Transverse colon (tissue), 4 donors: ENCODE data around the gene ZNF576. TPM values are rescaled to one million over a fixed set of nuclear protein-coding genes. Genes with fewer than 3 reads are reported as not detected.
"Not testable (repeated sequence)": the region's sequence is repeated elsewhere in the genome, so short reads cannot be mapped to it uniquely, and the experiment has no call there.

Experiments
- DNase-seq: peaks from one replicate; pipeline ENCODE4 v3.0.0-alpha.2; 2019
- H3K27ac ChIP-seq, 4 donors: fragments of 200-600 bp; sonication (generic); 2 replicates each; pipeline ENCODE4 v1.5.1; 2016 to 2018; ENCODE audit warnings: inconsistent platforms in 4 of 4
- H3K27me3 ChIP-seq: fragments of 200-600 bp; sonication (generic); 2 replicates; pipeline ENCODE4 v1.5.1; 2017; ENCODE audit warnings: inconsistent platforms
- H3K36me3 ChIP-seq, 4 donors: fragments of 200-600 bp; sonication (generic); 2 replicates each; pipeline ENCODE4 v1.5.1; 2017 to 2019; ENCODE audit warnings: inconsistent platforms in 4 of 4
- H3K4me1 ChIP-seq, 4 donors: fragments of 200-600 bp; sonication (generic); 2 replicates each; pipeline ENCODE4 v1.5.1; 2017 to 2020; ENCODE audit warnings: inconsistent platforms in 4 of 4
- H3K4me3 ChIP-seq, 4 donors: fragments of 200-600 bp; sonication (generic); 1 replicate in 1 of 4; 2 replicates in 3 of 4; pipeline versions ENCODE4 v1.5.1 to v1.6.1; 2017 to 2019; ENCODE audit warnings: inconsistent platforms in 4 of 4
- H3K9me3 ChIP-seq, 2 donors: fragments of 200-600 bp; sonication (generic); 2 replicates each; pipeline ENCODE4 v1.5.1; 2017 to 2019; ENCODE audit warnings: inconsistent platforms in 2 of 2
- CTCF ChIP-seq, 5 experiments: fragments of 200-600 bp in 3 of 5; fragments of 450-650 bp in 2 of 5; sonication (generic) in 3 of 5; IDR thresholded peaks; 1 replicate in 2 of 5; 2 replicates in 3 of 5; pipeline ENCODE4 v1.5.1; 2016 to 2017; ENCODE audit warnings: antibody characterized with exemption in 5 of 5, inconsistent platforms in 3 of 5, mild to moderate bottlenecking in 2 of 5, moderate library complexity in 1 of 5
- EP300 ChIP-seq: sonication (generic); formaldehyde crosslinking; IDR thresholded peaks from one replicate; pipeline ENCODE4 v1.6.1; 2017; ENCODE audit warnings: antibody characterized with exemption, low read depth
- POLR2A ChIP-seq: fragments of 450-650 bp; IDR thresholded peaks from one replicate; pipeline ENCODE4 v1.6.1; 2016; ENCODE audit warnings: antibody characterized with exemption, mild to moderate bottlenecking, moderate library complexity
- POLR2AphosphoS5 ChIP-seq, 3 donors: sonication (generic); formaldehyde crosslinking; IDR thresholded peaks; one replicate each; pipeline ENCODE4 v1.6.1; 2016; ENCODE audit warnings: antibody characterized with exemption in 3 of 3
- WGBS, 2 donors: methylation state at CpG; one replicate each; pipeline ENCODE4 v1.1.5; 2018; ENCODE audit warnings: low coverage in 1 of 2; 5-methylcytosine and 5-hydroxymethylcytosine counted together
- in situ Hi-C, 4 donors: fragments of 200-750 bp; cut with MboI; loops; one replicate each; pipeline versions ENCODE4 v1.15.0 to v1.15.1; 2017; ENCODE audit warnings: low sequenced_read_pairs in 3 of 4, low pct_ligation_motif_present in 1 of 4, low pct_unique_long_range_greater_than_20kb in 1 of 4
- intact Hi-C: fragments of 100-400 bp; cut with DNase I; formaldehyde crosslinking; loops from one replicate; pipeline ENCODE4 v1.15.1; 2023; ENCODE audit warnings: low total_unique reads
- total RNA-seq, 4 donors: library from RNA; depleted of rRNA; stranded (reverse); fragments of >200 nt; gene quantifications; one replicate each; pipeline ENCODE4 v1.1.0, GENCODE V29; 2016

Gene ZNF576
- total RNA-seq, 4 donors from 2014 or later = 3.7 to 11.9 (median 9.8) TPM

GRCh38 chr19:43634506-43634871 lies 38.1 kb downstream of the ZNF576 start:
- in situ Hi-C loops = no loop called here
- no peak for TF ChIP-seq EP300
- TF ChIP-seq POLR2A = no peak
- TF ChIP-seq POLR2AphosphoS5 (IDR thresholded peaks at IDR 0.05) = no peak
- no peak for TF ChIP-seq CTCF (IDR thresholded peaks at IDR 0.05)
- H3K4me1 ChIP-seq = peaks cover 0 to 5% (median 2%) of the 10 kb centered on the region in 4 donors
- peaks cover 37% of the 10 kb centered on the region for H3K27me3 ChIP-seq
- H3K27ac ChIP-seq = peak overlapping the region in 2 of 4 donors; percentile 29 to 35
- DNase-seq = no peak
- H3K36me3 ChIP-seq = no peaks in the 10 kb centered on the region
- 66% methylated on average over 5 of the region's 5 CpGs; no CpG with 5 or more reads in 1 of the 2 donors for WGBS, 2 donors
- H3K9me3 ChIP-seq = no peaks in the 10 kb centered on the region
- intact Hi-C loops = no loop called here
- peak overlapping the region in 1 of 4 donors; percentile 4 for H3K4me3 ChIP-seq

GRCh38 chr19:43634872-43635560 lies 38.6 kb downstream of the ZNF576 start:
- H3K4me3 ChIP-seq = peak overlapping the region in 1 of 4 donors; percentile 4
- 44% methylated on average over 17 of the region's 17 CpGs; no CpG with 5 or more reads in 1 of the 2 donors for WGBS, 2 donors
- H3K36me3 ChIP-seq = no peaks in the 10 kb centered on the region
- TF ChIP-seq CTCF (IDR thresholded peaks at IDR 0.05) (no peak), EP300 (no peak)
- H3K27me3 ChIP-seq = peaks cover 37% of the 10 kb centered on the region
- H3K4me1 ChIP-seq = peaks cover 0 to 7% (median 4%) of the 10 kb centered on the region in 4 donors
- H3K27ac ChIP-seq = peak overlapping the region in 3 of 4 donors; percentile 29 to 35 (median 35)
- intact Hi-C loops = no loop called here
- H3K9me3 ChIP-seq = no peaks in the 10 kb centered on the region
- no peak for DNase-seq
- in situ Hi-C loops = no loop called here

- in situ Hi-C loops, H3K4me3 ChIP-seq: not testable (repeated sequence)
- 58 to 70% methylated on average over 2 of the region's 2 CpGs for WGBS, 2 donors
These were observed 39.2 kb downstream of the ZNF576 start for GRCh38 chr19:43635561-43635940.

GRCh38 chr19:43636121-43636683 lies 39.8 kb downstream of the ZNF576 start:
- DNase-seq = no peak
- Histone ChIP-seq H3K4me1 (peaks cover 6 to 14% (median 10%) of the 10 kb centered on the region in 4 donors), H3K27me3 (peaks cover 42% of the 10 kb centered on the region), H3K4me3 (no peak overlapping the region), H3K27ac (peak overlapping the region in 2 of 4 donors; percentile 16 to 35), H3K36me3 (no peaks in the 10 kb centered on the region), H3K9me3 (no peaks in the 10 kb centered on the region)
- TF ChIP-seq POLR2AphosphoS5 (IDR thresholded peaks at IDR 0.05) = no peak
- TF ChIP-seq CTCF (IDR thresholded peaks at IDR 0.05) = no peak
- TF ChIP-seq POLR2A = no peak
- no peak for TF ChIP-seq EP300
- 76% methylated on average over 14 of the region's 14 CpGs; no CpG with 5 or more reads in 1 of the 2 donors for WGBS, 2 donors
- intact Hi-C loops = no loop called here
- in situ Hi-C loops = no loop called here

More at GRCh38 chr19:43635561-43635940, 39.2 kb downstream of the ZNF576 start:
- intact Hi-C loops, H3K36me3 ChIP-seq, DNase-seq, H3K9me3 ChIP-seq: not testable (repeated sequence)
- H3K27ac ChIP-seq = peak overlapping the region in 3 of 4 donors; percentile 16 to 35 (median 35)
- peaks cover 40% of the 10 kb centered on the region for H3K27me3 ChIP-seq
- peaks cover 5 to 13% (median 10%) of the 10 kb centered on the region in 4 donors for H3K4me1 ChIP-seq
